A549 (cell line): ENCODE results near the gene ABL1. TPM values are rescaled to one million over a fixed set of nuclear protein-coding genes. Genes with fewer than 3 reads are reported as not detected.

Experiments
- ATAC-seq, 2 experiments: fragments of 200-7000 bp in 1 of 2; fragments of >200 bp in 1 of 2; cut with Nextera tagmentation in 1 of 2; cut with Tn5 transposase in 1 of 2; 3 replicates each; pipeline versions ENCODE4 v1.8.0 to v1.9.1; 2018 to 2020; ENCODE audit warnings: mild to moderate bottlenecking in 1 of 2, moderate library complexity in 1 of 2
- CTCF ChIA-PET: fragments of 300-600 bp; sonication (Branson Sonifier 250); formaldehyde crosslinking; extraction: SDS; loops from one replicate; lab custom pipeline; 2021; ENCODE audit warnings: antibody characterized with exemption, inconsistent platforms; lab: Yijun Ruan, JAX
- POLR2A ChIA-PET: fragments of 350-600 bp; formaldehyde crosslinking; extraction: SDS; loops from one replicate; lab custom pipeline; 2021; ENCODE audit warnings: antibody characterized with exemption, inconsistent platforms; lab: Yijun Ruan, JAX
- DNase-seq, 2 experiments: peaks; one replicate each; pipeline versions ENCODE4 v3.0.0 to v3.0.0-alpha.2; 2011 to 2016; ENCODE audit warnings: low read depth in 1 of 2, low spot score in 1 of 2
- FAIRE-seq: peaks from 2 replicates; lab custom pipeline; 2011; peaks lifted over from hg19 to GRCh38; lab: Jason Lieb, UNC
- H3K27ac ChIP-seq, 2 experiments: fragments of >200 bp; sonication (Bioruptor Twin); formaldehyde crosslinking; 3 replicates each; pipeline ENCODE4 v1.5.1; 2016 to 2017
- H3K4me1 ChIP-seq: fragments of >200 bp; sonication (Bioruptor Twin); formaldehyde crosslinking; 3 replicates; pipeline ENCODE4 v1.6.1; 2016
- H3K4me2 ChIP-seq: fragments of >200 bp; sonication (Bioruptor Twin); formaldehyde crosslinking; 3 replicates; pipeline ENCODE4 v1.6.1; 2016
- H3K4me3 ChIP-seq: fragments of >200 bp; sonication (Bioruptor Twin); formaldehyde crosslinking; 3 replicates; pipeline ENCODE4 v1.5.1; 2016
- H3K9me3 ChIP-seq: fragments of >200 bp; sonication (Bioruptor Twin); formaldehyde crosslinking; 3 replicates; pipeline ENCODE4 v1.6.1; 2016
- BHLHE40 ChIP-seq: IDR thresholded peaks from 2 replicates; pipeline ENCODE4 v1.6.1; 2012; ENCODE audit warnings: low read depth, low read length, inconsistent platforms
- CBX8 ChIP-seq: fragments of 200-600 bp; sonication (generic); IDR thresholded peaks from 2 replicates; pipeline ENCODE4 v1.6.1; 2016
- CHD2 ChIP-seq: fragments of 150-350 bp; IDR thresholded peaks from 2 replicates; pipeline ENCODE4 v1.6.1; 2014; ENCODE audit warnings: low read length; ENCODE audit not compliant: partially characterized antibody
- CHD4 ChIP-seq: fragments of 200-600 bp; sonication (generic); IDR thresholded peaks from 2 replicates; pipeline ENCODE4 v1.6.1; 2016; ENCODE audit warnings: antibody characterized with exemption, mild to moderate bottlenecking, borderline replicate concordance
- CTCF ChIP-seq: fragments of >200 bp; sonication (Bioruptor Twin); formaldehyde crosslinking; IDR thresholded peaks from 3 replicates; pipeline ENCODE4 v1.5.1; 2016
- EP300 ChIP-seq, 2 experiments: fragments of >200 bp; sonication (Bioruptor Twin); formaldehyde crosslinking; IDR thresholded peaks; 2 replicates in 1 of 2; 3 replicates in 1 of 2; pipeline ENCODE4 v1.6.1; 2016 to 2017
- HDAC2 ChIP-seq: fragments of 200-600 bp; sonication (generic); IDR thresholded peaks from 2 replicates; pipeline ENCODE4 v1.6.1; 2016
- HEYL ChIP-seq: fragments of 250-450 bp; sonication (Bioruptor Pico); IDR thresholded peaks from 2 replicates; pipeline ENCODE4 v1.8.0; 2021; ENCODE audit warnings: mild to moderate bottlenecking, moderate library complexity
- HMGXB4 ChIP-seq: fragments of 250-450 bp; sonication (Bioruptor Pico); IDR thresholded peaks from 2 replicates; pipeline ENCODE4 v1.5.0; 2021; ENCODE audit warnings: mild to moderate bottlenecking, moderate library complexity, borderline replicate concordance
- KDM1A ChIP-seq: fragments of 200-600 bp; sonication (generic); IDR thresholded peaks from 2 replicates; pipeline ENCODE4 v1.6.1; 2016; ENCODE audit warnings: low read depth, mild to moderate bottlenecking
- MYC ChIP-seq: IDR thresholded peaks from 2 replicates; pipeline ENCODE4 v1.6.1; 2012; ENCODE audit warnings: mild to moderate bottlenecking, inconsistent platforms, low read length, improper control_type of control experiment, borderline replicate concordance
- NR3C1 ChIP-seq: fragments of >200 bp; sonication (Bioruptor Twin); formaldehyde crosslinking; IDR thresholded peaks from 3 replicates; pipeline ENCODE4 v1.6.1; 2017
- PBX3 ChIP-seq: IDR thresholded peaks from 2 replicates; pipeline ENCODE4 v1.6.1; 2012
- POLR2A ChIP-seq: IDR thresholded peaks from 2 replicates; pipeline ENCODE4 v1.6.1; 2012; ENCODE audit warnings: mild to moderate bottlenecking, low read length
- POLR2AphosphoS2 ChIP-seq: conservative IDR thresholded peaks from 2 replicates; pipeline ENCODE4 v1.6.1; 2012; ENCODE audit warnings: low read length, improper control_type of control experiment, inconsistent platforms
- RAD21 ChIP-seq, 2 experiments: fragments of >200 bp in 1 of 2; sonication (Bioruptor Twin) in 1 of 2; formaldehyde crosslinking in 1 of 2; IDR thresholded peaks in 1 of 2; conservative IDR thresholded peaks in 1 of 2; 2 replicates in 1 of 2; 3 replicates in 1 of 2; pipeline ENCODE4 v1.6.1; 2012 to 2018; ENCODE audit warnings: inconsistent platforms in 1 of 2
- RNF2 ChIP-seq: fragments of 200-600 bp; sonication (generic); IDR thresholded peaks from 2 replicates; pipeline ENCODE4 v1.6.1; 2016; ENCODE audit warnings: low read depth, mild to moderate bottlenecking, antibody characterized with exemption, moderate library complexity, borderline replicate concordance
- SMC3 ChIP-seq: fragments of >200 bp; sonication (Bioruptor Twin); formaldehyde crosslinking; IDR thresholded peaks from 3 replicates; pipeline ENCODE4 v1.6.1; 2018; ENCODE audit warnings: inconsistent platforms
- ZFP36 ChIP-seq: fragments of 450-650 bp; IDR thresholded peaks from 2 replicates; pipeline ENCODE4 v1.6.1; 2014; ENCODE audit warnings: borderline replicate concordance; ENCODE audit not compliant: partially characterized antibody
- WGBS: methylation state at CpG from one replicate; pipeline ENCODE4 v1.1.6; 2017; ENCODE audit errors: missing lambda C conversion rate; 5-methylcytosine and 5-hydroxymethylcytosine counted together
- polyA plus RNA-seq, 4 experiments: library from polyadenylated mRNA; depleted of rRNA in 3 of 4; stranded (reverse); fragments of >200 nt; fragmentation: RNase III in 1 of 4; extraction: RNeasy Plus Mini Kit Qiagen cat#74134 plus additional on column Dnase treatment in 1 of 4; gene quantifications; 2 replicates in 3 of 4; 3 replicates in 1 of 4; pipeline ENCODE4 v1.2.3, GENCODE V29; 2011 to 2017
- TF ChIP-seq, protein P1 (sequence below): fragments of 150-350 bp; IDR thresholded peaks from 2 replicates; pipeline ENCODE4 v1.6.1; 2014; ENCODE audit warnings: low read depth, mild to moderate bottlenecking, low read length

The ABL1 gene
- polyA plus RNA-seq, 2 of the 4 experiments (the other 2 are of a cell fraction): 26.5 to 32.4 TPM

DNA sequence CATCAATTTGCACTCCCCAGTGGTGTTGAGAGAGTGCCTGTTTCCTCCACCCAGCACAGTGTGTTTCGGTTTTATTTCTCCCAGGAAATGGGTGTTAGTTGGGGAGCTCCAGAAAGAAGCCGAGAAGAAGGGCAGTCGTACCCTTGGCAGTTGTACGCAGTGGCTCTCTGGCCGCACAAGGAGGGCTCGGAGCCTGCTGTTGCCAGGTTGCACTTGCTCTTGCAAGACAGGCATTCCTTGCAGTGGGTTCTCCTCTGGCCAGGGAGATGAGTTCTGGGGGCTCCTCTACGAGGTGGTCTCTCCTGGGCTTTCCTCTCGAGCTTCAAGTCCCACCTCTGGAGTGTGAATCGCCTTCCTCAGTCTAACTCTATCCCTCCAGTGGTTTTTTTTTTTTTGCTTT is 32.5 kb downstream of the ABL1 start:
- no peaks in the 10 kb centered on the region for H3K9me3 ChIP-seq
- H3K4me2 ChIP-seq: no peak overlapping the region
- no peak for TF ChIP-seq SMC3
- TF ChIP-seq MYC: no peak
- TF ChIP-seq POLR2A: no peak
- TF ChIP-seq CHD2: no peak
- TF ChIP-seq, protein P1, sequence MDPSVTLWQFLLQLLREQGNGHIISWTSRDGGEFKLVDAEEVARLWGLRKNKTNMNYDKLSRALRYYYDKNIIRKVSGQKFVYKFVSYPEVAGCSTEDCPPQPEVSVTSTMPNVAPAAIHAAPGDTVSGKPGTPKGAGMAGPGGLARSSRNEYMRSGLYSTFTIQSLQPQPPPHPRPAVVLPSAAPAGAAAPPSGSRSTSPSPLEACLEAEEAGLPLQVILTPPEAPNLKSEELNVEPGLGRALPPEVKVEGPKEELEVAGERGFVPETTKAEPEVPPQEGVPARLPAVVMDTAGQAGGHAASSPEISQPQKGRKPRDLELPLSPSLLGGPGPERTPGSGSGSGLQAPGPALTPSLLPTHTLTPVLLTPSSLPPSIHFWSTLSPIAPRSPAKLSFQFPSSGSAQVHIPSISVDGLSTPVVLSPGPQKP: no peak
- TF ChIP-seq HDAC2: no peak
- DNase-seq: no peak
- ChIA-PET POLR2A (no interaction called here), CTCF (interaction anchor here (0.5 to 15.3 kb wide), 29 partner anchors 10 to 414 kb away, joined by 3 to 454 read pairs (median 6); partner anchors contain the start of genes ABL1, FIBCD1 and LAMC3)
- FAIRE-seq: no peak
- no peak for ATAC-seq
- WGBS: 89% methylated on average over 9 of the region's 9 CpGs
- no peak overlapping the region for H3K27ac ChIP-seq
- no peak overlapping the region for H3K4me3 ChIP-seq
- H3K4me1 ChIP-seq: peaks cover 2% of the 10 kb centered on the region; the same call in 1 of the 3 replicates

DNA sequence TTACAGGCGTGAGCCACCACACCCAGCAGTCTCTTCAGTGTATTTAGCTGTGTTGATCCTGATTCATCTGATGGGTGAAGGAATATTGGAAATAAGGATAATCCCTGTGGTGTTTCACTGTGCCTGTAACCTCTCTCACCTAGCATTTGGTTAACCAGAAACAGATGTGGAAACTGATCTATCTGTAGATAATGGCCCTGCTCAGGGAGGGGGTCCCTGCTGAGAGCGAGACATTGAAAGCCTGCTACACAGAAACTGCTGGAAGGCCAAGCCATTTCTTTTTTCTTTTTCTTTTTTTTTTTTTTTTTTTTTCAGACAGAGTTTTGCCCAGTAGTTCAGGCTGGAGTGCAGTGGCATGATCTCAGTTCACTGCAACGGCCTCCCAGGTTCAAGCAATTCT is 33.2 kb downstream of the ABL1 start:
- DNase-seq (no peak), FAIRE-seq (no peak), ATAC-seq (no peak)
- Histone ChIP-seq H3K4me1 (peaks cover 5% of the 10 kb centered on the region; the same call in 1 of the 3 replicates), H3K4me3 (no peak overlapping the region), H3K4me2 (no peak overlapping the region), H3K27ac (no peak overlapping the region), H3K9me3 (no peaks in the 10 kb centered on the region)
- ChIA-PET CTCF (interaction anchor here (1.6 to 15.3 kb wide), 14 partner anchors 10 to 415 kb away, joined by 3 to 454 read pairs (median 72); partner anchors contain the start of genes ABL1 and LAMC3), POLR2A (no interaction called here)
- TF ChIP-seq PBX3: no peak
- no peak for TF ChIP-seq POLR2AphosphoS2
- no peak for TF ChIP-seq RAD21 (conservative IDR thresholded peaks at IDR 0.05 in 1 of 2, IDR thresholded peaks at IDR 0.05 in 1 of 2)
- 94% methylated on average over 3 of the region's 3 CpGs for WGBS

DNA sequence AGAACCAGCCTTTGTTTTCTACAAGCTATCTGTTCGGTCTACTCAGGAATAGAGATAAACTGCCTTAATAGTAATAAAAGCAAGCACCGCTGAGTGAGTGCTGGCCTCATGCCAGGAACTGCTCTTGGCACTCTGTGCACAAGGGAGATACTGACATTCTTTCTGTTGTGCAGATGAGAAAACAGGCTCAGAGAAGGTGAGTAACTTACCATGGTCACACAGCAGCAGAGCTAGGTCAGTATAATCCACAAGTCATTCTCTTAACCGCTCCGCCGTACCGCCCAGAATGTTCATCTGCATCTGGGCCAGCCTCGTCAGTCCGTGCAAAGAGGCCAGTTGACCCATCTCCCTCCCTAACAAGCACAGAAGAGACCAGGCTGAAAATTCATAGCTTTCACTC is 34.2 kb downstream of the ABL1 start:
- peaks cover 5% of the 10 kb centered on the region; the same call in 1 of the 3 replicates for H3K4me1 ChIP-seq
- H3K4me2 ChIP-seq: no peak overlapping the region
- no peak for TF ChIP-seq BHLHE40
- TF ChIP-seq EP300 (IDR thresholded peaks at IDR 0.05): no peak
- 0 out of 2 replicates have a peak, but pooled peaks have one; percentile 22 for TF ChIP-seq KDM1A
- no peak for TF ChIP-seq NR3C1
- TF ChIP-seq ZFP36: peak; percentile 20
- H3K9me3 ChIP-seq: no peaks in the 10 kb centered on the region
- ATAC-seq (no peak), FAIRE-seq (no peak), DNase-seq (no peak)
- H3K27ac ChIP-seq: no peak overlapping the region
- ChIA-PET CTCF (interaction anchor here (0.6 to 15.3 kb wide), 54 partner anchors 7 to 462 kb away, joined by 3 to 454 read pairs (median 6); partner anchors contain the start of genes ABL1 and LAMC3), POLR2A (no interaction called here)
- 91% methylated on average over 8 of the region's 8 CpGs for WGBS
- no peak overlapping the region for H3K4me3 ChIP-seq

- POLR2A ChIA-PET: no interaction called here
- Histone ChIP-seq H3K4me3 (no peak overlapping the region), H3K4me2 (no peak overlapping the region), H3K9me3 (no peaks in the 10 kb centered on the region), H3K27ac (no peak overlapping the region), H3K4me1 (peaks cover 5% of the 10 kb centered on the region; the same call in 1 of the 3 replicates)
- no peak for ATAC-seq
- CTCF ChIA-PET: interaction anchor here (0.5 to 15.3 kb wide), 52 partner anchors 7 to 1119 kb away, joined by 3 to 454 read pairs (median 7); partner anchors contain the start of genes ABL1, EXOSC2 and LAMC3
- WGBS: 91% methylated on average over 17 of the region's 17 CpGs
- no peak for DNase-seq
- FAIRE-seq: no peak
- no peak for TF ChIP-seq PBX3
- TF ChIP-seq MYC: no peak
- TF ChIP-seq CBX8: no peak
- no peak for TF ChIP-seq RNF2
- TF ChIP-seq CHD4: no peak
- TF ChIP-seq CTCF: no peak
- no peak for TF ChIP-seq HEYL (CRISPR knock-in tag)
- no peak for TF ChIP-seq RAD21 (conservative IDR thresholded peaks at IDR 0.05 in 1 of 2, IDR thresholded peaks at IDR 0.05 in 1 of 2)
- no peak for TF ChIP-seq HMGXB4
Measured at GRCh38 chr9:130870491-130871381, 35.7 kb downstream of the ABL1 start.
